GM18858 (cell line): Measurements from ENCODE around the gene ZRANB1.

ENCODE experiments used
- ATAC-seq: cut with Tn5 transposase; IDR thresholded peaks from one replicate; pipeline ENCODE4 v1.9.1; 2021; ENCODE audit not compliant: unreplicated experiment

Gene ZRANB1

GRCh38 chr10:125033146-125033924 lies 91.4 kb downstream of the ZRANB1 start:
- no peak for ATAC-seq

DNA sequence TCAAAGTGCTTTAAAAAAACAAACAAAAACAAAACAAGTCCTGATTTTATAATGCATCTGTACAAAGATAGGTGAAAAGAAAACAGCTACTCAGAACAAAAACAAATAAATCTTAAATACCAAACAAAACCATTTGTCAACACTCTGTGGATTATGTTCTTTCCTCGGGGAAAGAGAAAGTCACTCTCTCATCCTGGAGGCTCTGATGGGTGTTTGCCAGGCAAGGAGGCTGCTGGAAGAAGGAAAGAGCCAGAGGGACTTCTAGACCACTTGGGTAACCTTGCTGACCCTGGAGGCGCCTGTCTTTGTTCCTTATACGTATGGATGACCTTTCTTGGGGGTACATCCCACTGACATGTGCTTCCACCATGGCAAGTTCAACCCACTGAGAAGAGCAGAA lies 92.8 kb downstream of the ZRANB1 start:
- no peak for ATAC-seq

DNA sequence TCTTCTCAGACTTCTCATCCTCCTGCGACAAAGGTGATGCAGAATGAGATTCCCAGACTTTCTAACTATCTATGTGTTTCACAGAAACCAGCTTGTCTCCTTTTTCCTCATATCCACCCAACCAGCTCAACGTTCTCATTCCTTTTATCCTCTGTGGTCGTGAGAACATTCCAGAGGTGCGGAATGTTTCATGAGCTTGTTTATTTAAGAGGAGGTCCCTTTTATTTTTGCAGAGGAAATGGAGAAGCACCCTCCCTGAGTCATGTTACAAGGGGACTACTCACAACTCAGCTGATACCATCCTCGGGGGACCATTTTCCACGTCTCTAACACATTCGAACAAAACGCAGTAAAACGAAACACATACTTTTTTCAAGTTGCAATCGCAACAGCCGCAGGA lies 93.2 kb downstream of the ZRANB1 start:
- ATAC-seq, result no peak

- ATAC-seq, result no peak
Observed at GRCh38 chr10:125035588-125036295, 93.8 kb downstream of the ZRANB1 start.

DNA sequence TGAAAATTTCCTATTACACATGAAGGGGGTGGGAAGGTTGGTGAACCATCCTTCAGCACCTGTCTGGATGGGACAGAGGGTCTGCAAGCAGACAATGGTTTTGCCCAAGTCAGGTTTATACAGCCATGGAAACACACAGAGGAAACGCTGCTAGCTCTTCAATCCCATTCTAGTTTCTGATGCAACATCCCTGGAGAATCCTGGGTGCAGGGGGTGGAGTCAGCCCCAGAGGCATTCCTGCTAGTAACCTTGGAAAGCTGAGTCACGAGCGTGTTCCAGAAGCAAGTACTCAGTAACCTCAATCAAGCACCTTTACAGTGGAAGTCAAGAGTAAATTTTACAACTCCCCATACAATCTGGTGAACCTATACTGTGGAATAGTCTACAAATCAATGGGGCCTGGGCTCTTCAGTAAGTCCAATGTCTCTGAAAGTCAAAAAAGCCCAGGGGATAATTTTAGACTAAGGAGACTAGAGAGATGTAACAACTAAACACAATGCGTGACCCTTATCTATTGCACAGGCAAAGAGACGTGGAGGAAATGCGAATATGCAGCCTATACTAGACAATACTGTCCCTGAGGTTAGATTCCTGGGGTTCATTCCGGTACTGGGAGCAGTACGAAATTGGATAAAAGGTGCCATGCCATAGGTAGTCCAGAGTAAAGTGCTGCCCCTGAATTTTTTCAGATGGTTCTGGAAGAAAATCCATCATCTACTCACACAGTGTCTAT lies 95.4 kb downstream of the ZRANB1 start:
- no peak for ATAC-seq
